SK-N-MC (cell line): ENCODE data around the gene DRAM1.

Experiments
- EZH2 ChIP-seq: fragments of 200-600 bp; sonication (generic); IDR thresholded peaks from one replicate; pipeline ENCODE4 v1.6.1; 2017; ENCODE audit warnings: antibody characterized with exemption
- POLR2AphosphoS5 ChIP-seq: IDR thresholded peaks from 2 replicates; pipeline ENCODE4 v1.6.1; 2012; ENCODE audit warnings: mild to moderate bottlenecking, low read depth, low read length, borderline replicate concordance

DNA sequence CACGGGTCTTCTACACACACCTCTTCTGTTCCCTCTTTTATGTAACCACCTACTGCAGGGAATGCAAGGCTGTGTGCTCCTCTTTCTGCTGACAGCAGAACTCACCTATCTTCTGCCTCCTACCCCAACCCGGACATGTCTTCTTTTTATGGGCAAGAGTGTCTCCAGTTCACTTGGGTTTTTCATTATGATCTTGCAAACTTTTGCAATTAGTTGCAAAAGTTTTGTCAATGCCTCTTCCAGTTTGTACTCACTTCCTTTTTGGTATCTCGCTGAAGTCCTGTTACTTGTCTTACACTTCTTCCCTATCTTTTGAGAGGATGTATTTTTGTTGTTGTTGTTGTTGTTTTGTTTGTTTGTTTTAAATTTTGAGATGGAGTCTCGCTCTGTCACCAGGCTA lies 50.6 kb downstream of the DRAM1 start:
- TF ChIP-seq POLR2AphosphoS5 (no peak), EZH2 (no peak)
